ENCODE data around the gene BBX. TPM values are rescaled to one million over a fixed set of nuclear protein-coding genes. Genes with fewer than 3 reads are reported as not detected.

Gene BBX
- total RNA-seq, 1 donor from 2014 or later = 83.4 TPM

- DNase-seq = no peak
Observed at GRCh38 chr3:107600780-107601179, 78.0 kb downstream of the BBX start.

GRCh38 chr3:107604057-107604822 is 81.5 kb downstream of the BBX start:
- DNase-seq = peak; percentile 27

GRCh38 chr3:107611775-107612469 is 89.2 kb downstream of the BBX start:
- DNase-seq = no peak

- DNase-seq = no peak
Observed at GRCh38 chr3:107612664-107613084, 89.9 kb downstream of the BBX start.

GRCh38 chr3:107619549-107619948 is 96.8 kb downstream of the BBX start:
- DNase-seq = no peak

- DNase-seq = no peak
Observed at GRCh38 chr3:107620534-107620933, 97.8 kb downstream of the BBX start.

GRCh38 chr3:107621465-107621864 is 98.7 kb downstream of the BBX start:
- DNase-seq = no peak

GRCh38 chr3:107627962-107628542 is 105.3 kb downstream of the BBX start:
- peak; percentile 8 for DNase-seq

GRCh38 chr3:107629566-107629965 is 106.8 kb downstream of the BBX start:
- DNase-seq = no peak

GRCh38 chr3:107630779-107631178 is 108.0 kb downstream of the BBX start:
- no peak for DNase-seq

GRCh38 chr3:107632576-107632975 is 109.8 kb downstream of the BBX start:
- no peak for DNase-seq

- no peak for DNase-seq
Observed at GRCh38 chr3:107633327-107634098, 110.8 kb downstream of the BBX start.

- DNase-seq = no peak
Observed at GRCh38 chr3:107634099-107634489, 111.3 kb downstream of the BBX start.

- DNase-seq = no peak
Observed at GRCh38 chr3:107637416-107638183, 114.8 kb downstream of the BBX start.

GRCh38 chr3:107641572-107642307 is 119.0 kb downstream of the BBX start:
- DNase-seq = peak; percentile 73

GRCh38 chr3:107643038-107643883 is 120.5 kb downstream of the BBX start:
- DNase-seq = no peak

GRCh38 chr3:107644631-107645030 is 121.9 kb downstream of the BBX start:
- no peak for DNase-seq

GRCh38 chr3:107650788-107651187 is 128.0 kb downstream of the BBX start:
- no peak for DNase-seq

- DNase-seq = no peak
Observed at GRCh38 chr3:107651782-107652181, 129.0 kb downstream of the BBX start.

GRCh38 chr3:107654218-107654617 is 131.5 kb downstream of the BBX start:
- DNase-seq = no peak
